Prostate gland (tissue), 2 donors: Measurements from ENCODE around the gene CDK16. TPM values are rescaled to one million over a fixed set of nuclear protein-coding genes. Genes with fewer than 3 reads are reported as not detected.

Source experiments
- DNase-seq: peaks from one replicate; pipeline ENCODE4 v3.0.0-alpha.2; 2019; ENCODE audit warnings: low spot score
- H3K27ac ChIP-seq, 2 donors: fragments of 200-600 bp; sonication (generic); 2 replicates each; pipeline ENCODE4 v1.5.1; 2017 to 2019
- H3K27me3 ChIP-seq: fragments of 200-600 bp; sonication (generic); replicated peaks from 2 replicates; pipeline ENCODE4 v1.5.1; 2019; ENCODE audit not compliant: insufficient read depth
- H3K36me3 ChIP-seq, 2 donors: fragments of 200-600 bp; sonication (generic); 1 replicate in 1 of 2; 2 replicates in 1 of 2; pipeline versions ENCODE4 v1.5.1 to v1.8.1; 2017 to 2019
- H3K4me1 ChIP-seq: fragments of 200-600 bp; sonication (generic); replicated peaks from 2 replicates; pipeline ENCODE4 v1.5.1; 2019
- H3K4me3 ChIP-seq, 2 donors: fragments of 200-600 bp; sonication (generic); 2 replicates each; pipeline ENCODE4 v1.5.1; 2017 to 2019
- H3K9me3 ChIP-seq: fragments of 200-600 bp; sonication (generic); 2 replicates; pipeline ENCODE4 v1.5.1; 2017
- CTCF ChIP-seq, 4 experiments: fragments of 200-600 bp in 2 of 4; fragments of 450-650 bp in 2 of 4; sonication (generic) in 2 of 4; IDR thresholded peaks; 1 replicate in 3 of 4; 2 replicates in 1 of 4; pipeline ENCODE4 v1.5.1; 2016 to 2019; ENCODE audit warnings: antibody characterized with exemption in 4 of 4, mild to moderate bottlenecking in 2 of 4, moderate library complexity in 2 of 4
- POLR2A ChIP-seq: fragments of 450-650 bp; IDR thresholded peaks from one replicate; pipeline ENCODE4 v1.6.1; 2016; ENCODE audit warnings: antibody characterized with exemption, mild to moderate bottlenecking
- POLR2AphosphoS5 ChIP-seq: sonication (generic); formaldehyde crosslinking; IDR thresholded peaks from one replicate; pipeline ENCODE4 v1.6.1; 2017; ENCODE audit warnings: antibody characterized with exemption
- whole genome bisulfite sequencing: methylation state at CpG from one replicate; pipeline ENCODE4 v1.1.5; 2018; 5-methylcytosine and 5-hydroxymethylcytosine counted together
- intact Hi-C: fragments of 100-400 bp; cut with DNase I; formaldehyde crosslinking; loops from one replicate; pipeline ENCODE4 v1.14.2; 2022
- total RNA-seq, 2 donors: library from RNA; depleted of rRNA; stranded (reverse); fragments of >200 nt; gene quantifications; one replicate each; pipeline ENCODE4 v1.1.0, GENCODE V29; 2016

Gene CDK16
- total RNA-seq, 2 donors from 2014 or later = 63.5 to 173 TPM

DNA sequence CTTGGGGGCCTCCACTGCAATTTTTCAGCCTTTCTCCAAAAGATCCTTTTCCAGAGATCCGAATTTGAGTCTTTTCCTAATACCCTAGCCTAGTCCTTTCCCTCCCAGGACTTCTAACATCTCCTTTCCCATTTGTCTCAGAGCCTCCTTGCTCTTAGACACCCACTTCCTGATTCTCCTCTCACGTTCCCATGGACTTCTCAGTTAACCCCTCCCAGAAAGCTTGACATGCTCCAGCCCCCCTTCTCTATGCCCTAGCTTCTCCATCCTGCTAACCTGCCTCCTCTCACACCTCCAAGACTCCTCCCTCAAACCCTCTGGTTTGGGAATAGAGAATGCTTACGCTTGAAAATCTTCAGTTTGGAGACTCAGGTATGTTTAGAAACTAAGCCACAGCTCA, 22.4 kb upstream of the CDK16 start:
- Histone ChIP-seq H3K4me1 (no peaks in the 10 kb centered on the region), H3K27ac (peak overlapping the region; percentile 38 to 42), H3K9me3 (no peaks in the 10 kb centered on the region), H3K4me3 (no peak overlapping the region), H3K36me3 (peaks cover 0 to 5% of the 10 kb centered on the region in 2 donors), H3K27me3 (no peaks in the 10 kb centered on the region)
- intact Hi-C loops = no loop called here
- 31% methylated on average over 3 of the region's 3 CpGs for WGBS
- no peak for DNase-seq
- TF ChIP-seq POLR2AphosphoS5 = no peak
- no peak for TF ChIP-seq POLR2A
- no peak for TF ChIP-seq CTCF (IDR thresholded peaks at IDR 0.05)

DNA sequence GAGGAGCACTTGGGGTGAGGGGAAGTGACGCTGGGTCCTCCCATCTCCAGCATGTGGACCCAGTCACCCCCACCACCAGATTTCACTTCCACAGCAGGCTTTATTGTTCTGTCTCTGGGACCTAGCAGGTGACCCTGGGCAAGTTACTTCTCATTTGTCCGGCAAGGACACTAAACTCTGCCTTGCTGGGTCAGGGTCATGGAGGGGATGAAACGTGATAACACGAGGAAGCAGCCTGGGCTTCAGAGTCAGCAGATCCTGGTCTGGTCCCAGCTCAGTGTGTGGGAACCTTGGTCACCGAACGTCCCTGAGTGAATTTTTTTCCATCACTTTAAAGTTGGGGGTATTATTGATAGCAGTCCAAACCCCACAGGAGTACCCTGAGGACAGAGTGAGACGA, 21.0 kb upstream of the CDK16 start:
- 60% methylated on average over 3 of the region's 7 CpGs for WGBS
- Histone ChIP-seq H3K9me3 (no peaks in the 10 kb centered on the region), H3K4me1 (no peaks in the 10 kb centered on the region), H3K36me3 (peaks cover 0 to 12% of the 10 kb centered on the region in 2 donors), H3K27me3 (no peaks in the 10 kb centered on the region), H3K27ac (peak overlapping the region in 1 of 2 donors; percentile 8), H3K4me3 (peak overlapping the region in 1 of 2 donors; percentile 0)
- no peak for TF ChIP-seq POLR2A
- no peak for TF ChIP-seq CTCF (IDR thresholded peaks at IDR 0.05)
- TF ChIP-seq POLR2AphosphoS5 = no peak
- intact Hi-C loops = no loop called here
- DNase-seq = no peak

- no peaks in the 10 kb centered on the region for H3K27me3 ChIP-seq
- WGBS = 47% methylated on average over 8 of the region's 10 CpGs
- no peaks in the 10 kb centered on the region for H3K4me1 ChIP-seq
- peak overlapping the region in 1 of 2 donors; percentile 8 for H3K27ac ChIP-seq
- H3K4me3 ChIP-seq = no peak overlapping the region
- intact Hi-C loops = no loop called here
- no peaks in the 10 kb centered on the region for H3K9me3 ChIP-seq
- TF ChIP-seq POLR2AphosphoS5 (no peak), CTCF (IDR thresholded peaks at IDR 0.05) (no peak), POLR2A (no peak)
- peaks cover 0 to 12% of the 10 kb centered on the region in 2 donors for H3K36me3 ChIP-seq
- DNase-seq = no peak
Observed at GRCh38 chrX:47198026-47198686, 20.3 kb upstream of the CDK16 start.

- Histone ChIP-seq H3K4me3 (no peak overlapping the region), H3K27ac (no peak overlapping the region), H3K27me3 (no peaks in the 10 kb centered on the region), H3K36me3 (peaks cover 0 to 12% of the 10 kb centered on the region in 2 donors), H3K4me1 (no peaks in the 10 kb centered on the region), H3K9me3 (no peaks in the 10 kb centered on the region)
- WGBS = 77% methylated on average over 15 of the region's 15 CpGs
- DNase-seq = no peak
- intact Hi-C loops = no loop called here
- TF ChIP-seq POLR2A (no peak), POLR2AphosphoS5 (no peak), CTCF (IDR thresholded peaks at IDR 0.05) (no peak)
Observed at GRCh38 chrX:47198687-47199080, 19.8 kb upstream of the CDK16 start.

- Histone ChIP-seq H3K9me3 (no peaks in the 10 kb centered on the region), H3K4me1 (no peaks in the 10 kb centered on the region), H3K27ac (no peak overlapping the region), H3K36me3 (peaks cover 0 to 12% of the 10 kb centered on the region in 2 donors), H3K27me3 (no peaks in the 10 kb centered on the region), H3K4me3 (no peak overlapping the region)
- DNase-seq = no peak
- WGBS = 91% methylated on average over 9 of the region's 10 CpGs
- TF ChIP-seq POLR2A (no peak), POLR2AphosphoS5 (no peak), CTCF (IDR thresholded peaks at IDR 0.05) (no peak)
- intact Hi-C loops = no loop called here
Observed at GRCh38 chrX:47199286-47199685, 19.2 kb upstream of the CDK16 start.
